Sigmoid colon (tissue), 7 donors: Measurements from ENCODE around the gene S100P. TPM values are rescaled to one million over a fixed set of nuclear protein-coding genes. Genes with fewer than 3 reads are reported as not detected.
A peak's percentile ranks its signal among the peaks of the same experiment; 100 is the strongest.

ENCODE experiments used
- DNase-seq: peaks from one replicate; pipeline ENCODE4 v3.0.0-alpha.2; 2019
- H3K27ac ChIP-seq, 4 donors: fragments of 200-600 bp; sonication (generic); one replicate each; pipeline ENCODE4 v1.5.1; 2016 to 2019; ENCODE audit warnings: mild to moderate bottlenecking in 1 of 4
- H3K27me3 ChIP-seq, 3 donors: fragments of 200-600 bp; sonication (generic); one replicate each; pipeline ENCODE4 v1.5.1; 2019; ENCODE audit warnings: mild to moderate bottlenecking in 1 of 3
- H3K36me3 ChIP-seq, 4 donors: fragments of 200-600 bp; sonication (generic); one replicate each; pipeline ENCODE4 v1.5.1; 2016 to 2019
- H3K4me1 ChIP-seq, 4 donors: fragments of 200-600 bp; sonication (generic); one replicate each; pipeline ENCODE4 v1.5.1; 2017 to 2019
- H3K4me3 ChIP-seq, 4 donors: fragments of 200-600 bp; sonication (generic); one replicate each; pipeline ENCODE4 v1.5.1; 2017 to 2019; ENCODE audit warnings: mild to moderate bottlenecking in 2 of 4, moderate library complexity in 1 of 4
- H3K9me3 ChIP-seq, 4 donors: fragments of 200-600 bp in 3 of 4; sonication (generic) in 3 of 4; one replicate each; pipeline versions ENCODE4 v1.5.1 to v1.6.1; 2013 to 2019
- CTCF ChIP-seq, 4 experiments: fragments of 450-650 bp in 3 of 4; fragments of 200-600 bp in 1 of 4; IDR thresholded peaks; one replicate each; pipeline ENCODE4 v1.5.1; 2016 to 2019; ENCODE audit warnings: antibody characterized with exemption in 4 of 4, mild to moderate bottlenecking in 3 of 4, moderate library complexity in 2 of 4
- EP300 ChIP-seq, 4 donors: sonication (generic); formaldehyde crosslinking; IDR thresholded peaks; one replicate each; pipeline ENCODE4 v1.6.1; 2017; ENCODE audit warnings: antibody characterized with exemption in 4 of 4
- POLR2A ChIP-seq, 2 donors: fragments of 450-650 bp; IDR thresholded peaks; one replicate each; pipeline ENCODE4 v1.6.1; 2016; ENCODE audit warnings: antibody characterized with exemption in 2 of 2, mild to moderate bottlenecking in 2 of 2, moderate library complexity in 2 of 2
- POLR2AphosphoS5 ChIP-seq, 4 donors: sonication (generic); formaldehyde crosslinking; IDR thresholded peaks; one replicate each; pipeline ENCODE4 v1.6.1; 2017; ENCODE audit warnings: antibody characterized with exemption in 4 of 4
- WGBS, 2 donors: extraction: QIAGEN DNeasy Blood & Tissue Kit; methylation state at CpG; one replicate each; pipeline ENCODE4 v1.1.7; 2013; 5-methylcytosine and 5-hydroxymethylcytosine counted together
- intact Hi-C: fragments of 100-400 bp; cut with DNase I; formaldehyde crosslinking; loops from one replicate; pipeline ENCODE4 v1.15.1; 2023
- polyA plus RNA-seq, 3 donors: library from polyadenylated mRNA; stranded (reverse); fragments of 200-250 nt; gene quantifications; one replicate each; pipeline ENCODE4 v1.2.3, GENCODE V29; 2013
- total RNA-seq, 4 donors: library from RNA; depleted of rRNA; stranded (reverse); fragments of >200 nt; gene quantifications; one replicate each; pipeline ENCODE4 v1.1.0, GENCODE V29; 2016
- donor health status: healthy with polysubstance abuse.
- donor health status: Bipolar disorder and iron deficiency.
- donor health status: healthy.

S100P gene
- total and polyA plus RNA-seq, 7 donors, result 0.41 to 488 (median 253) TPM; not detected in 3

DNA sequence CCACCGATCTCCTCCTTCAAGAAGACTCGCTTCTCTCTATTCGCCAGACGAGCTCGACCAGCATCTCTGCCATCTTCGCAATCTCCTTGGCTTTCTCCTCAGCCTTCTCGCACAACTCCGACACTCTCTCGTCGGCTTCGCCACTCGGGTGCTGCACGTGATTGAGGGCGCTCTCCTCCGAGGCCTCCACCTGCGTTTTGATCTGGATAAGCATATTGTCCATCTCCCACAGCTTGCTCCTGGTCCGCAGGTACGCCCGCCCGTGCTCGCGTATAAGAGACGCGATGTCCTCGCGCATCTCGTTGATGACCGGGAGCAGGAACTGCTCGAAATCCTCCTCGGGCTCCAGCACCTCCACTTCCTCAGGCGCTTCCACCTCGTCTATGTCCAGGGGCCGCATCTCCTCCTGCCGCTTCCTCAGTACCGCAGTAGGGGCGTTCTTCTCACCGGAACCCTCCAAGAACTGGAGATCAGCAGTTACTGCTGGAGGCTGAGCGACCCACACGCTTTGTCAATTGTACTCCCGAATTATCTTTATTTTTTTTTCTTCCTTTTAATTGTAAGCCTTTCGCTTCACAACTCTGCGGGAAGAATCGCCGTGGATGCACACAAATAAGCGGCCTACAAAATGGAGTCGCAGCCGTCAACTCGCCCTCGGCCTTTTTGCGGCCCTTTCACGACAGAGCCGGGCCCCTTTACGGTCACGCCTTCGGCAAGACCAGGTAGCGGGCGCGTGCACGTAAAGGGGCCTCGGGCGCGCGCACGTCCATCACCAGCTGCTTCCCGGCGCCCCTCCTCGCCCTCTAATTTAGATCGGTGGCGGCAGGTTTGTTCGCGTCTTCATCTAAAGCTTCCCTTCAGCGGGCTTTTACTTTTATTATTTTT is 15.8 kb downstream of the S100P start, which contains the start of gene MRFAP1L1:
Gene MRFAP1L1, minus strand, starts transcription at position 636 of the 885 bp plus-strand sequence. Its CDS starts 236 bp downstream, at position 400.
- Histone ChIP-seq H3K36me3 (peaks cover 0 to 5% (median 0%) of the 10 kb centered on the region in 4 donors), H3K27ac (peak within 1 kb of the TSS; percentile 82 to 91 (median 89)), H3K27me3 (no peaks in the 10 kb centered on the region), H3K4me1 (peaks cover 0 to 54% (median 44%) of the 10 kb centered on the region in 4 donors), H3K9me3 (no peaks in the 10 kb centered on the region), H3K4me3 (peak within 1 kb of the TSS; percentile 70 to 79 (median 73))
- peak in 1 of 4 donors; percentile 17 for TF ChIP-seq EP300 (IDR thresholded peaks at IDR 0.05)
- TF ChIP-seq CTCF (IDR thresholded peaks at IDR 0.05), result no peak
- TF ChIP-seq POLR2AphosphoS5 (IDR thresholded peaks at IDR 0.05), result peak; percentile 44 to 87 (median 79)
- TF ChIP-seq POLR2A (IDR thresholded peaks at IDR 0.05), result peak; percentile 25 to 31
- WGBS, 2 donors, result 0 to 1% methylated on average over 72 of the region's 72 CpGs
- peak; percentile 97 for DNase-seq
- intact Hi-C loops, result loop anchor here (2.0 to 10.0 kb wide), 3 partner anchors 35 to 335 kb away; partner anchors contain the start of genes MRFAP1 and TADA2B

GRCh38 chr4:6710282-6710681 is 16.6 kb downstream of the S100P start:
- Histone ChIP-seq H3K4me3 (peak overlapping the region; percentile 70 to 79 (median 73)), H3K27me3 (no peaks in the 10 kb centered on the region), H3K9me3 (no peaks in the 10 kb centered on the region), H3K4me1 (peaks cover 0 to 49% (median 40%) of the 10 kb centered on the region in 4 donors), H3K36me3 (peaks cover 0 to 5% (median 0%) of the 10 kb centered on the region in 4 donors), H3K27ac (peak overlapping the region; percentile 82 to 91 (median 89))
- TF ChIP-seq POLR2AphosphoS5 (IDR thresholded peaks at IDR 0.05) (no peak), CTCF (IDR thresholded peaks at IDR 0.05) (no peak), EP300 (IDR thresholded peaks at IDR 0.05) (no peak), POLR2A (IDR thresholded peaks at IDR 0.05) (no peak)
- intact Hi-C loops, result loop anchor here (10.0 kb wide), 1 partner anchor 335 kb away; the partner anchor contains the start of gene TADA2B
- 12 to 19% methylated on average over 6 of the region's 6 CpGs for WGBS, 2 donors
- no peak for DNase-seq

GRCh38 chr4:6710996-6711395 is 17.3 kb downstream of the S100P start:
- Histone ChIP-seq H3K4me3 (no peak overlapping the region), H3K4me1 (peaks cover 0 to 47% (median 36%) of the 10 kb centered on the region in 4 donors), H3K27ac (no peak overlapping the region), H3K36me3 (peaks cover 0 to 5% (median 0%) of the 10 kb centered on the region in 4 donors), H3K9me3 (no peaks in the 10 kb centered on the region), H3K27me3 (no peaks in the 10 kb centered on the region)
- DNase-seq, result no peak
- 59 to 79% methylated on average over 2 of the region's 2 CpGs for WGBS, 2 donors
- intact Hi-C loops, result loop anchor here (10.0 kb wide), 1 partner anchor 334 kb away; the partner anchor contains the start of gene TADA2B
- TF ChIP-seq POLR2A (IDR thresholded peaks at IDR 0.05) (no peak), CTCF (IDR thresholded peaks at IDR 0.05) (no peak), POLR2AphosphoS5 (IDR thresholded peaks at IDR 0.05) (no peak), EP300 (IDR thresholded peaks at IDR 0.05) (no peak)

DNA sequence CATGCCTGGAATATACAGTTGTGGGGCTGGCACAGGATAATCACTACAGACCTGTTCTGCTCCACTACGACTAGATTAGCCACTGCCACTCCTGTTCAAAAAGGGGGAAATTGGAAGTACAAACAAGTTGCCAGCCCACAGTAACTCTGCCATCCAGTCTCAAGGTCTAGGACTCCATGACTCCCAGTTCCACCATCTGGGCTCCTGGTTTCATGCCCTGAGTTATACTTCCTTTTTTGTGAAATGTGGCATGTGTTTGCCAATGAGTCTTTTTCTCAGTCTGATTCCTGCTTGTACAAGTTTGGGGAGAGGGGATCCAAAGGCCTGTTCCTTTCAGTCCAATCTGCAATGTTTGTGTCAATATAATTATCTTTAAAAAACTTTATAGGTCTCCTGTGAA is 21.3 kb downstream of the S100P start:
- H3K27ac ChIP-seq, result no peak overlapping the region
- no peak for DNase-seq
- intact Hi-C loops, result loop anchor here (5.0 to 10.0 kb wide), 3 partner anchors 143 to 330 kb away; partner anchors contain the start of gene TADA2B
- no peak overlapping the region for H3K4me3 ChIP-seq
- H3K36me3 ChIP-seq, result no peaks in the 10 kb centered on the region
- no peak for TF ChIP-seq EP300 (IDR thresholded peaks at IDR 0.05)
- TF ChIP-seq CTCF (IDR thresholded peaks at IDR 0.05), result no peak
- no peak for TF ChIP-seq POLR2A (IDR thresholded peaks at IDR 0.05)
- no peak for TF ChIP-seq POLR2AphosphoS5 (IDR thresholded peaks at IDR 0.05)
- H3K27me3 ChIP-seq, result no peaks in the 10 kb centered on the region
- WGBS, 2 donors, result 82 to 91% methylated on average over 1 of the region's 1 CpG
- H3K9me3 ChIP-seq, result no peaks in the 10 kb centered on the region
- H3K4me1 ChIP-seq, result peaks cover 0 to 33% (median 28%) of the 10 kb centered on the region in 4 donors
